ENCODE measurements around the gene ZC3H7B.
"Not testable (repeated sequence)": the region's sequence is repeated elsewhere in the genome, so short reads cannot be mapped to it uniquely, and the experiment has no call there.

Gene ZC3H7B

GRCh38 chr22:41301085-41302020 is at the start of gene ZC3H7B:
ZC3H7B (plus strand) TSS chr22:41301525; CDS start chr22:41320661, 19,136 bp downstream.
- DNase-seq (ENCODE audit: low read depth): peak; percentile 74

DNA sequence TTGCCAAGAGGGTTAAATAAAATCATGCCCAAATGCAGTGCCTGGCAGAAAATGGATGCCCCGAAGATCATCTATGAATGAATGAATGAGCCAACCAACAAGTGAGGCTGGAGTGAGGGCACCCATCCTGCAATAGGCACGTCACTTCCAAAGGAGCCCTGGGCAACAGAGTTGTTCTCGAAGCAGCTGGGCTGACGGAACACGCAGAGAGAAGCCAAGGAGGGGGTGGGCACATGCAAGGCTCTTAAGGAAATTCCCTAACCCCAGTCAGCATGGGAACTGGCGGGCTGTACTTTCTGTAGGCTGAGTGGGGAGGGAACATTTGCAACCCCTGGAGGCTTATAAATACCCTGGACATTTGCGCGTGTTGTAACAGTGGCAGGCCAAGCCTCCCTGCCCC is 49.0 kb upstream of the ZC3H7B start:
- no peak for DNase-seq (ENCODE audit: low read depth)

- no peak for DNase-seq (ENCODE audit: low read depth)
These were observed 47.1 kb upstream of the ZC3H7B start for GRCh38 chr22:41254230-41254629.

- no peak for DNase-seq (ENCODE audit: low read depth)
These were observed 44.8 kb upstream of the ZC3H7B start for GRCh38 chr22:41256254-41257253.

DNA sequence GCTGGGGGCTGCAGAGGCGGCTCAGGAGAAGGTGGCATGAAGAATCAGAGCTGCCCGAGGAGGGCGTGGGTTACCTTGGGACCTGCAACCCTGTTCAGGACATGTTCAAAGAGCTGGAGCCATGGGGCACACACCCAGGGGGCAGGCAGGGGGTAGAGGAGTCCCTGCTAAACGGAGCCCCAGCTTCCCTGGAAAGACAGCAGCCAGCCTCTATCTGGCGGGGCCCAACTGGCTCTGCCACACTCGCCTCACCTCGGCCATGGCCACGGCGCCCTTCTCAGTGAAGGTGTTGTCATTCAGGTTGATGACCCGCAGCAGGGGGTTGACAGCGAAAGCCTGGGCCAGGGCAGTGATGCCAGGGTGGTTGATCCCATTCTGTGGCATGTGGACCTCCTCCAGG is 43.6 kb upstream of the ZC3H7B start:
- DNase-seq (ENCODE audit: low read depth): no peak

DNA sequence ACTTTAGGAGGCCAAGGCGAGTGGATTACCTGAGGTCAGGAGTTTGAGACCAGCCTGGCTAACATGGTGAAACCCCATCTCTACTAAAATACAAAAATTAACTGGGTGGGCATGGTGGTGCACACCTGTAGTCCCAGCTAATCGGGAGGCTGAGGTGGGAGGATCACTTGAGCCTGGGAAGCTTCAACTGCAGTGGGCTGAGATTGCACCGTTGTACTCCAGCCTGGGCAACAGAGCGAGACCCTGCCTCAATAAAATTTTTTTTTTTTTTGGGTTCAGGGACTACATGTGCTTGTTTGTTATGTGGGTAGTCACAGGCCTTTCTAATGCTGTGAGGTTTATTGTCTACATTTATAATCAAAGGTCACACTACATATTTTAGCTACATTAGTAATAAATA is 41.6 kb upstream of the ZC3H7B start:
- DNase-seq (ENCODE audit: low read depth): not testable (repeated sequence)

DNA sequence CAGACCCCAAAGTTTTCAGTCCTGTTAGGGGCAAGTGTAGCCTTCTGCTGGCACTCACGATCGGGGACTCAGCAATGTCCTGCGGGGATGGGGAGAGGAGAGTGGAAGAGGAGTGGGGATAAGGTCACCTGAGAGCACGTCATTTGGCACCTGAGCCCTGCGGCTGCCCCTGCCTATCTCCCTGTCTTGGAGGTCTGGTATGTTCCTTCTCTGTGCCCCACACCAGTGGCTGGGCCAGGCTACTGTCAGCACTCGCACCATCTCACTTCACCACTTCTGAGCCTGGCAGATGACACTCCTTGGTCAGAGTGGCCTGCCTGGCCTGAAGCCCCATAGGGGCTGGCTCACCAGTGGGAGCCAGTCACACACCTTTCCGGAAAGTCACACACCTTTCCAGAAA is 40.5 kb upstream of the ZC3H7B start:
- DNase-seq (ENCODE audit: low read depth): no peak

- no peak for DNase-seq (ENCODE audit: low read depth)
These were observed 39.6 kb upstream of the ZC3H7B start for GRCh38 chr22:41261541-41262249.

- no peak for DNase-seq (ENCODE audit: low read depth)
These were observed 39.0 kb upstream of the ZC3H7B start for GRCh38 chr22:41262250-41262765.

- DNase-seq (ENCODE audit: low read depth): no peak
These were observed 37.6 kb upstream of the ZC3H7B start for GRCh38 chr22:41263704-41264103.

DNA sequence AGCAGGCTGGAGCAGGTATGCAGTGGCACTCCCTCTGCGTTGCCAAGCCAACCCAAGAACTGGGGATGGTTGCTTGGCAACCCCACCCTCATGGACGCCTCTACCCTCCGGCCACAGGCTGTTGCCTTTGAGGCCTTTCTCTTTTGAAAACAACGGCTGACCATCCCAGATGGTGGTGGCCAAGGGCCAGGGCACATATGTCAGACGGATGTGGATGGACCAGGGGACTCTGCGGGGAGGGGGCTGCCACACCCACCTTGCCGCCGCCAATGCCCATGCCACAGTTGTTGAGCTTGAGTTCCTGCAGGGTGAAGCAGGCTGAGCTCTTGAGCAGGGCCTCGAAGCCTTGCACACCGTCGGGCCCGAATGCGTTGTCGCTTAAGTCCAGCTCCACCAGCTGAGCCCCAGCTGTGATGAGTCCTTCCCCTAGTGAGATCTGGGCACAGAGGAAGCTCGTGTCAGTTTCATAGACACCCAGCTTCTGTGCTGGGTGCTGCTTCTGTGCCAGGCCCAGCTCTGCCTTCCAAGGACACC is 36.9 kb upstream of the ZC3H7B start:
- DNase-seq (ENCODE audit: low read depth): no peak

DNA sequence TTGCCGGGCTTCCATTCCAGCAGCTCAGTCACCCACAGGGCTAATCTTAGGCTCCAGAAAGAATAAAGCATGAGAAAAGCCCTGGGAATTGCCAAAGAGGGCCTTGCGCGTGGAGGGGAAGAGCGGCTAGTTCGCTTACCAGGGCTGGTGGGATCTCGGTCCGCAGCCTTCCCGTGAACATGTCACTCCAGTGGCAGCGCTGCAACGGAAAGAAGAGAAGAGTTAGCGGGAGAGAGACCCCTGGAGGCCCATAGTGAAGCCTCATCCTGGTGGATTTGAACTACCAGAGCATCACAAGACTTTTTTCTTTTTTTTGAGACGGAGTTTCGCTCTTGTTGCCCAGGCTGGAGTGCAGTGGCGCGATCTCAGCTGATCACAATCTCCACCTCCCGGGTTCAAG is 33.4 kb upstream of the ZC3H7B start:
- no peak for DNase-seq (ENCODE audit: low read depth)

DNA sequence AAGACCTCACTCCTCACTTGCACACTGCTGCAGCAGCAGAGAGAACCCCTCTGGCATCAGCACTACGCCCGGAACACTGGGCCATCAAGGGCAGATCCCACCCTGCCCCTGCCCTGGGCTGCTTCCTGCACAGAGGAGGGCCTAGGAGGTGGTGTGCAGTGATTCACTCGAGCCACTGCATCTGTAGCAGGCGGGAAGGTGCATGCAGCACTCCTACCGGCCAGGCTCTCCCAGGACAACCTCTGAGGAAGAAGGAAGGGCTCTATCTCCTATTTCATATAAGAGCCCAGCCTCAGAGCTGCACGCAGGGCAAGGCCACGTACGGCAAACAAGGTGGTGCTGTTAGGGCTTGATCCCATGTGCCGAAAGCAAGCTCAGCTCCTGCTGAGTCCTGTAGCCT is 29.5 kb upstream of the ZC3H7B start:
- no peak for DNase-seq (ENCODE audit: low read depth)

DNA sequence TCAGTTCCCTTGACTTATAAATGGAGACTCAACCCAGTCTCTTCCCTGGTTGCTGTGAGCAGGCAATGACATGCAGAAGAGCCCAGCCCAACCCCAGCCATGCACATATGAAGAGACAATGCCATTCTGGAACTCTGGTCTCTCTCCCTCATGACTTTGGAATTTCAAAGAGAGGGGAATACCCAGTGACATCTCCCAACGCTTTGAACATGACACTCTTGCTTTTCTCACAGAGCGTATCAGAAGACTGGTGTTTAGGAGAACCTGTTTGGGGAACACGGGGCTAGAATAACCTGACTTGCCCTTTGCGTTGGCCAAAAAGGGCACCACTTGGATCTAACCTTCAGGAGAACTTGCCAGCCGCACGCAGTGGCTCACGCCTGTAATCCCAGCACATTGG is 28.2 kb upstream of the ZC3H7B start:
- no peak for DNase-seq (ENCODE audit: low read depth)

GRCh38 chr22:41274856-41275255 is 26.5 kb upstream of the ZC3H7B start:
- DNase-seq (ENCODE audit: low read depth): no peak

DNA sequence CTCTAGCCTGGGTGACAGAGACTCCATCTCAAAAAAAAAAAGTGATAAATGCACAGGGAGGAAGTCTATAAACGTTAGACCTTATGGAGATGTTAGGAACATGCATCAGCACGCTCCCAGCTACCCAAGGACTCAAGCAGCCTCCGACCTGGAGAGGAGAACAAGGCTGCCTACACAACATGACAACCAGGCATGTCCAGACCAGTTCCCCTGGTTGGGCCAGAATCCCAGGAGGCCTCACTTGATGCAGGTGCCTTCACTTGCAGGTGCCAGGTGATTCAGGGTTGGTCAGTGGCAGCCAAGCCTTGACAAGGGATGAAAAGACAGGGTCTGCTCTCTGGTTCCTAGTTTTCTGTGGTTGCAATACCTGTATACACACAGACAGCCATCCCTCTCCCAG is 21.3 kb upstream of the ZC3H7B start:
- DNase-seq (ENCODE audit: low read depth): no peak

DNA sequence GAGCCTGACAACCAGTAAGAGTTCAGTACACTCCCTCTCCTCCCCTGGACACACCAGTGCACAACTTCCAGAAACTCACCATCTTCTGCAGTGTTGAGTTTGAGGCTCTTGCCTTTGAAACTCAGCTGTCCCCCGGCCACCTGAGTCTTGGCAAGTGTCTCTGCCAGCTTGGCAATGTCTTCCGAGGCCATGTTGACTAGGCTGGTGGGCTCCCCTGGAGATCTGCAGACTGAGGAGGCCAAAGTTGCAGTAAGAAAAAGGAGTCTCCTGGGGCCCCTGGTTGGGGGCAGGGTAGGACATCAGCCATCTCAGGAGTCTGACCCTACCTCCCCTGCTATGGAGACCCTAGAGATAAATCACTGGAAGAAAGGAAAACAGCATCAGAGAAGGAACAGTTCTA is 20.5 kb upstream of the ZC3H7B start:
- no peak for DNase-seq (ENCODE audit: low read depth)

- no peak for DNase-seq (ENCODE audit: low read depth)
These were observed 16.9 kb upstream of the ZC3H7B start for GRCh38 chr22:41284465-41284864.

DNA sequence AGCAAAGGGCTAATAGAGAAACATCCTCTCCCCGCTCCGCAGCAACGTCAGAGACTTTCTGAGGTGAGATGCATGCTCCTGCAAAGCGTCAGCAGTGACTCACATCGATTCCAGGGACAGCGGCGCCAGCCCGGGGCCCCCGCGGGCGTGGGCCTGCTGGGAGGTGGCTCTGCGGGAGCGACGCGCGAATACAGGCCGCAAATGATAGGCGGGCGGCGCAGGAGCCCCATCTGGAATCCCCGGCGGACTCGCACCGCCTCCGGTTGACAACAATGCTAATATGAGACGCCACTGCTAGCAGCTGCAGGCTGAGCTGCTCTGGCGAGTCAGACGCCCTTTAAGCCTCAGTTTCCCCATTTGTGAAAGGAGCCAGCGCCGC is 15.9 kb upstream of the ZC3H7B start:
- DNase-seq (ENCODE audit: low read depth): peak; percentile 79

GRCh38 chr22:41285820-41286638 is 15.3 kb upstream of the ZC3H7B start, which contains the start of gene RANGAP1:
RANGAP1 (minus strand) TSS chr22:41286187; CDS start chr22:41281044, 5,143 bp downstream.
- peak; percentile 98 for DNase-seq (ENCODE audit: low read depth)
